UCSD-AML1 (cell line): Measurements from ENCODE around the gene SCYL2.
"Not testable (repeated sequence)": the region's sequence is repeated elsewhere in the genome, so short reads cannot be mapped to it uniquely, and the experiment has no call there.

Experiments used
- DNase-seq: peaks from one replicate; lab custom pipeline; 2025; ENCODE audit not compliant: unreplicated experiment; lab: John Stamatoyannopoulos, UW

Gene SCYL2

GRCh38 chr12:100266835-100267602, at the start of gene SCYL2, which contains the start of gene DEPDC4:
Gene SCYL2 (plus strand): TSS chr12:100267177. CDS start chr12:100282971, 15,794 bp downstream.
Gene DEPDC4 (minus strand): TSS chr12:100267079. CDS start chr12:100267076, 3 bp downstream.
- peak; percentile 97 for DNase-seq

DNA sequence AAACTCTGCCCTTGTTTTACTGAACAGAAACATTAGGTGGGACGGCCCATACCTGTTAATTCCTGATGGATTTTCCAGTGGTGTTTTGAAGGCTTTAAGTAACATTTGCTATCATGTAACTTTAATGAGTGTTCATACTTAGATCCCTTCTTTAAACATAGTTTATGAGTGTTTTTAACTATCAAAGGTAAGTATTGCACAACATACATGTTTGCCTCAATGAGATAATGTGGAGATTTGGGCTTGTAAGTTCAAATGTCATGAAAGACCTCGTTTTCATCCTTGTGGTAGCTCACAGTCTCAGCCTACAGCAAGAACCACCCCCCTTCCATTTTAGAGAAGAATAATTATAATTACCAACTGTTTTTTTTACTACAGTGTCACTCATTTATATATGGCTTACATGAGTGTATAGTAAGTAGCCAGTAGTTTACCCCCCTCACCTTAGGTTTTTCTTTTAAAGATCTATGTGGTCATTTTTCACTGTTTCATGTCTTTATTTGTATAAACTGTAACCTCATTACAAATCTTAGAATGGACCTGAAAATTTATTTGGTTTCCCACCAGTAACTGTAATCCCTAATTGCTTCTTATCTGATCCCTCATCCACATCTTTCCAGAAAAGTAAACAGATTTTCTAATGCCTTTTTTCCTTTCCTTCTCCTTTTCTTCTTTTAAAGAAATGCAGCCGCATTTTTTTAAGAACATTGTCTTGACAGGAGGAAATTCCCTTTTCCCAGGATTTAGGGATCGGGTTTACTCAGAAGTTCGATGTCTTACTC, 47.5 kb upstream of the SCYL2 start:
- no peak for DNase-seq

GRCh38 chr12:100221523-100221922, 45.5 kb upstream of the SCYL2 start:
- no peak for DNase-seq

- not testable (repeated sequence) for DNase-seq
These were observed 44.8 kb upstream of the SCYL2 start for GRCh38 chr12:100222173-100222572.

DNA sequence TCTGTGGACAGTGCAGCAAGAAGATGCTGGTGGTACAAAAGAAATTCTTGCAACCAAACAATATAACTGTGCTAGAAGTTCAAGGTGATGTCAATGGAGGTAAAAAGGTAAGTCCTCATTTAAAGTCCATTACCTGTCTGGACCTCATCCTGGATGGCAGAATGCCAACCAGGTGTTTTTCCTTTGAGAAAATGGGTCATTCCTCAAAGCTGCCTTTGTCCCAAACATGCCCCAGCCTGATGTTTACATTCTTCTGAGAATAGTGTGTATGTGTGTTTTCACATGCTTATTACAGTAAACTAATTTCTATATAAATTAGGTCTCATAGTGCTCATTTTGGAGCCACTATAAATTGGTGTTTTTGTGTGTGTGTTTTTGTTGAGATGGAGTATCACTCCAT, 41.5 kb upstream of the SCYL2 start:
- DNase-seq, result no peak

- DNase-seq, result peak; percentile 9
These were observed 37.8 kb upstream of the SCYL2 start for GRCh38 chr12:100229036-100229635.

- DNase-seq, result no peak
These were observed 37.1 kb upstream of the SCYL2 start for GRCh38 chr12:100229876-100230275.

DNA sequence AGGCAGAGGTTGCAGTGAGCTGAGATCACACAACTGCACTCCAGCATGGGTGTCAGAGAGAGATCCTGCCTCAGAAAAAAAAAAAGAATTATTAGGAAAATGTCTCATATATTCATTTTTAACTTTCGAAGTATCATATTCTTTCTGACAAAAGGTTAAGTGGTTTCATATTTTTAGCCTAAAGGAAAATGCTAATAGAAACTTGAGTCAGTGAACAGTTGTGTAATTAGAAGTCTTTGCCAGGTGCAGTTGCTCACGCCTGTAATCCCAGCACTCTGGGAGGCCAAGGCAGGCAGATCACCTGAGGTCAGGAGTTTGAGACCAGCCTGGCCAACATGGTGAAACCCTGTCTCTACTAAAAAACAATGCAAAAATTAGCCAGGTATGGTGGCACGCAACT, 35.1 kb upstream of the SCYL2 start:
- DNase-seq, result not testable (repeated sequence)

GRCh38 chr12:100234166-100234565, 32.8 kb upstream of the SCYL2 start:
- DNase-seq, result no peak

DNA sequence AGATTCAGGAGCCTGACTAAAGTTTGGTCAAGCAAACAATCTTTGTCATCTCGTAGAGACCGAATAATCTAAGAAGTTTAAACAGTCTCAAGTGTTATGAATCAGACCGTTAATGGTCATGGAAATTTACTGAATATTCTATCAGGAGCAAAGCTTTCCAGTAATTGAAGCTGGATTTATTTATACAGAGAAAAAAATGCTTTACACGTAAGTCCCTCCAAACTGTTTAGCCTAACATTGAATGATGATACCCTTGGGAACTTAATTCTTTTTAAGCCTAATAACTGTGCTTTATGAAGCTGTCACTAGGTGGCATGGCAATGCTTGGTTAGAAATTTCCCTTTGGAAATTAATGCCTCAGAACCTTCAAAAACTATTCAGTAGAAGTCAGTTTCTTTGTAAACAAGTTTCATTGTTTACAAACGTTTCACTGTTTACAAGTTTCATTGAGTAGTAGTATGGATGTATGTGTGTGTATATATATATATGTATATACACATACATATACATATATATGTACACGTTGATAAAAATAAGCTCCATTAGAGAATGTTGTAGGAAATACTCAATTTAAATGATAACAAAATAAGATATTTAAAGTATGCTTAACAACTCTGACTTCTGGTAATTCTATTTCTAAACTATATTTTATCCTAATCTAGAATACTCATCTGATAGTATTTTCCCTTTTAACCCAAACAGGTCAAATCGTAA, 32.2 kb upstream of the SCYL2 start:
- DNase-seq, result no peak

GRCh38 chr12:100238801-100239200, 28.2 kb upstream of the SCYL2 start:
- no peak for DNase-seq

GRCh38 chr12:100239589-100239988, 27.4 kb upstream of the SCYL2 start:
- DNase-seq, result no peak

GRCh38 chr12:100243137-100243536, 23.8 kb upstream of the SCYL2 start:
- DNase-seq, result no peak

DNA sequence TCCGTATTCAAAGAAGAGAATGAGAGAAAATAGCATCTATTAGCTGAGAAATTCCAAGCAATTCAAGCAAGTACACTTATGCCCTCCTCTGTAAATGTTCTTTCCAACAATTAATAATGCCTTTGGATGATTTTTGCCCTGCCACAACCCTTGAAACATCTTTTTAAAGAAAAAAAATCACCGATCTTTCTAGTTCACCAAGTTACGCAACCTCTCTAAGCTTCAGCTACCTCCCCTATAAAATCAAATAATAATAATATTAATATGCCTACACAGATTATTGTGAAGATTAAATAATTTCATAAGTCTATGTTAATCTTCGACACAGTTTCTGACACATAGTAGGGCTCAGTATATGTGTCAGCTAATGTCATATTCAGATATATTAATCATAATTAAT, 19.2 kb upstream of the SCYL2 start:
- no peak for DNase-seq

GRCh38 chr12:100248886-100249285, 18.1 kb upstream of the SCYL2 start:
- no peak for DNase-seq

GRCh38 chr12:100249941-100250340, 17.0 kb upstream of the SCYL2 start:
- peak; percentile 14 for DNase-seq

DNA sequence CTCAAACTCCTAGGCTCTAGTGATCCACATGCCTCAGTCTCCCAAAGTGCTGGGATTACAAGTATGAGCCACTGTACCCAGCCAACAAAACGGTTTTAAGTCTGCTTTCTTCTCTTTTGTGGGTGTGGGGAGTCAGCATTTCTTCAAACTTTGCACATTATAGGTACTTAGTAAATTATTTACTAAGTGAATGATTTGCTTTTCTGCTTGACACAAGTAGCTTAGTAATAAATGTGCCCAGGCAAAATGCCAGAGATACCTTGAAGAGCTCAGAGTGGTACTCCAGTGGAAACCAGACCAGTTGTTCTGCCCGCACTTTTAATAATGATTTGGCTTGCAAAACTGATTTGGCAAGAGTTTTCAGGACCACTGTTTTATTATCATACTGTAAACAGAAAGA, 15.1 kb upstream of the SCYL2 start:
- no peak for DNase-seq

- DNase-seq, result no peak
These were observed 13.5 kb upstream of the SCYL2 start for GRCh38 chr12:100253437-100253836.

DNA sequence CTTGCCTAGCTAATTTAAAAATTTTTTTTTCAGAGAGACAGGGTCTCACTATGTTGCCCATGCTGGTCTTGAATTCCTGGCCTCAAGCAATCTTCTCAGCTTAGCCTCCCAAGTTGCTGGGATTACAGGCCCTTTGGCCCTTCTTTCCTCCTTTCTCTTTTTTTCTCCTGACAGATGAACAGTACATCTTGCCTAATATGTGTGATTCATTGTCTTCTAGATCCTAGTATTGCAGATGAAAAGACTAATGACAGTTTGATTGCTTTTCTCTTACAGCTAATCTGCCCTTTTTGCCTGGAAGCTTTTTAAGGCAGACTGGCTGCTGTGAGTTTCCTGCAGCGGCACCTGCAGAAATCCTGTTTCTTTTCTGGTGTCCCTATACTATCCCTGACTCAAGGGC, 12.1 kb upstream of the SCYL2 start:
- no peak for DNase-seq

- no peak for DNase-seq
These were observed 8.8 kb upstream of the SCYL2 start for GRCh38 chr12:100258127-100258526.

- DNase-seq, result no peak
These were observed 3.8 kb upstream of the SCYL2 start for GRCh38 chr12:100263131-100263530.
